Measurements from ENCODE around the gene HARBI1. TPM values are rescaled to one million over a fixed set of nuclear protein-coding genes. Genes with fewer than 3 reads are reported as not detected.

Gene HARBI1
- total RNA-seq, 1 experiment from 2014 or later: 4.0 TPM

- Histone ChIP-seq H3K79me2 (ENCODE audit: low read length) (peaks cover 16% of the 10 kb centered on the region; the same call in 1 of the 2 replicates), H3K4me3 (ENCODE audit: low read length) (no peak overlapping the region)
Observed at GRCh38 chr11:46631676-46632075, 14.6 kb upstream of the HARBI1 start.

GRCh38 chr11:46630237-46630636 lies 13.2 kb upstream of the HARBI1 start:
- no peak overlapping the region for H3K27ac ChIP-seq (ENCODE audit: low read length)
- H2AFZ ChIP-seq (ENCODE audit: low read length): no peak overlapping the region
- H3K9ac ChIP-seq (ENCODE audit: low read length): no peak overlapping the region
- H3K27me3 ChIP-seq (ENCODE audit: low read length): no peaks in the 10 kb centered on the region
- H3K9me3 ChIP-seq (ENCODE audit: low read length): no peaks in the 10 kb centered on the region
- no peak overlapping the region for H3K4me3 ChIP-seq (ENCODE audit: low read length)
- H3K4me1 ChIP-seq (ENCODE audit: low read length): no peaks in the 10 kb centered on the region
- peaks cover 21% of the 10 kb centered on the region; the same call in 1 of the 2 replicates for H3K79me2 ChIP-seq (ENCODE audit: low read length)
- no peak for DNase-seq
- H4K20me1 ChIP-seq (ENCODE audit: insufficient read depth, low read depth, low read length): no peaks in the 10 kb centered on the region
- no peak overlapping the region for H3K4me2 ChIP-seq (ENCODE audit: low read depth, low read length, poor library complexity, severe bottlenecking)
- peaks cover 12% of the 10 kb centered on the region for H3K36me3 ChIP-seq (ENCODE audit: insufficient read depth, low read length)
- no peaks in the 10 kb centered on the region for H3K9me2 ChIP-seq (replicated peaks; ENCODE audit: insufficient read depth, low read length)

More at GRCh38 chr11:46631676-46632075, 14.6 kb upstream of the HARBI1 start:
- H3K27ac ChIP-seq (ENCODE audit: low read length): no peak overlapping the region
- no peak overlapping the region for H3K9ac ChIP-seq (ENCODE audit: low read length)
- no peaks in the 10 kb centered on the region for H3K9me2 ChIP-seq (replicated peaks; ENCODE audit: insufficient read depth, low read length)
- no peaks in the 10 kb centered on the region for H4K20me1 ChIP-seq (ENCODE audit: insufficient read depth, low read depth, low read length)
- no peak overlapping the region for H3K4me2 ChIP-seq (ENCODE audit: low read depth, low read length, poor library complexity, severe bottlenecking)
- no peak overlapping the region for H2AFZ ChIP-seq (ENCODE audit: low read length)
- no peaks in the 10 kb centered on the region for H3K27me3 ChIP-seq (ENCODE audit: low read length)
- DNase-seq: no peak
- no peaks in the 10 kb centered on the region for H3K9me3 ChIP-seq (ENCODE audit: low read length)
- H3K36me3 ChIP-seq (ENCODE audit: insufficient read depth, low read length): peaks cover 6% of the 10 kb centered on the region
- no peaks in the 10 kb centered on the region for H3K4me1 ChIP-seq (ENCODE audit: low read length)

GRCh38 chr11:46628961-46629360 lies 11.9 kb upstream of the HARBI1 start:
- Histone ChIP-seq H3K27me3 (ENCODE audit: low read length) (no peaks in the 10 kb centered on the region), H3K9me3 (ENCODE audit: low read length) (no peaks in the 10 kb centered on the region), H3K9me2 (replicated peaks; ENCODE audit: insufficient read depth, low read length) (no peaks in the 10 kb centered on the region), H3K79me2 (ENCODE audit: low read length) (peaks cover 29% of the 10 kb centered on the region), H3K36me3 (ENCODE audit: insufficient read depth, low read length) (peaks cover 13% of the 10 kb centered on the region), H3K27ac (ENCODE audit: low read length) (no peak overlapping the region), H2AFZ (ENCODE audit: low read length) (no peak overlapping the region), H3K4me1 (ENCODE audit: low read length) (no peaks in the 10 kb centered on the region), H3K4me3 (ENCODE audit: low read length) (no peak overlapping the region), H4K20me1 (ENCODE audit: insufficient read depth, low read depth, low read length) (no peaks in the 10 kb centered on the region), H3K9ac (ENCODE audit: low read length) (no peak overlapping the region), H3K4me2 (ENCODE audit: low read depth, low read length, poor library complexity, severe bottlenecking) (no peak overlapping the region)
- DNase-seq: no peak

- H3K79me2 ChIP-seq (ENCODE audit: low read length): peaks cover 49% of the 10 kb centered on the region
- no peak for DNase-seq
- H3K27me3 ChIP-seq (ENCODE audit: low read length): no peaks in the 10 kb centered on the region
- no peaks in the 10 kb centered on the region for H3K9me2 ChIP-seq (replicated peaks; ENCODE audit: insufficient read depth, low read length)
- no peak overlapping the region for H3K27ac ChIP-seq (ENCODE audit: low read length)
- no peaks in the 10 kb centered on the region for H3K9me3 ChIP-seq (ENCODE audit: low read length)
- H2AFZ ChIP-seq (ENCODE audit: low read length): no peak overlapping the region
- H3K4me2 ChIP-seq (ENCODE audit: low read depth, low read length, poor library complexity, severe bottlenecking): no peak overlapping the region
- no peaks in the 10 kb centered on the region for H4K20me1 ChIP-seq (ENCODE audit: insufficient read depth, low read depth, low read length)
- H3K9ac ChIP-seq (ENCODE audit: low read length): no peak overlapping the region
- no peaks in the 10 kb centered on the region for H3K4me1 ChIP-seq (ENCODE audit: low read length)
- H3K4me3 ChIP-seq (ENCODE audit: low read length): no peak overlapping the region
- H3K36me3 ChIP-seq (ENCODE audit: insufficient read depth, low read length): peaks cover 22% of the 10 kb centered on the region
Observed at GRCh38 chr11:46625406-46625805, 8.4 kb upstream of the HARBI1 start.

GRCh38 chr11:46618837-46619236 lies 1.8 kb upstream of the HARBI1 start:
- no peaks in the 10 kb centered on the region for H3K9me3 ChIP-seq (ENCODE audit: low read length)
- no peak overlapping the region for H2AFZ ChIP-seq (ENCODE audit: low read length)
- H3K27ac ChIP-seq (ENCODE audit: low read length): no peak overlapping the region
- peak overlapping the region; percentile 47 for H3K9ac ChIP-seq (ENCODE audit: low read length)
- H3K4me3 ChIP-seq (ENCODE audit: low read length): peak overlapping the region; percentile 99
- DNase-seq: peak; percentile 63
- H3K79me2 ChIP-seq (ENCODE audit: low read length): peaks cover 63% of the 10 kb centered on the region
- H3K36me3 ChIP-seq (ENCODE audit: insufficient read depth, low read length): peaks cover 10% of the 10 kb centered on the region; the same call in 1 of the 2 replicates
- H3K9me2 ChIP-seq (replicated peaks; ENCODE audit: insufficient read depth, low read length): no peaks in the 10 kb centered on the region
- no peaks in the 10 kb centered on the region for H4K20me1 ChIP-seq (ENCODE audit: insufficient read depth, low read depth, low read length)
- H3K4me1 ChIP-seq (ENCODE audit: low read length): peaks cover 26% of the 10 kb centered on the region
- peak overlapping the region; percentile 91 for H3K4me2 ChIP-seq (ENCODE audit: low read depth, low read length, poor library complexity, severe bottlenecking)
- no peaks in the 10 kb centered on the region for H3K27me3 ChIP-seq (ENCODE audit: low read length)

- no peaks in the 10 kb centered on the region for H3K9me2 ChIP-seq (replicated peaks; ENCODE audit: insufficient read depth, low read length)
- H4K20me1 ChIP-seq (ENCODE audit: insufficient read depth, low read depth, low read length): no peaks in the 10 kb centered on the region
- H3K36me3 ChIP-seq (ENCODE audit: insufficient read depth, low read length): peaks cover 10% of the 10 kb centered on the region; the same call in 1 of the 2 replicates
- no peaks in the 10 kb centered on the region for H3K9me3 ChIP-seq (ENCODE audit: low read length)
- H3K4me1 ChIP-seq (ENCODE audit: low read length): peaks cover 26% of the 10 kb centered on the region
- H3K79me2 ChIP-seq (ENCODE audit: low read length): peaks cover 60% of the 10 kb centered on the region
- no peaks in the 10 kb centered on the region for H3K27me3 ChIP-seq (ENCODE audit: low read length)
- peak overlapping the region; percentile 96 for H3K9ac ChIP-seq (ENCODE audit: low read length)
- peak overlapping the region; percentile 91 for H3K4me2 ChIP-seq (ENCODE audit: low read depth, low read length, poor library complexity, severe bottlenecking)
- peak overlapping the region; percentile 87 for H3K27ac ChIP-seq (ENCODE audit: low read length)
- peak overlapping the region; percentile 87; the same call in 1 of the 2 replicates for H2AFZ ChIP-seq (ENCODE audit: low read length)
- peak overlapping the region; percentile 99 for H3K4me3 ChIP-seq (ENCODE audit: low read length)
- no peak for DNase-seq
Observed at GRCh38 chr11:46617972-46618314, 916 bp upstream of the HARBI1 start.

GRCh38 chr11:46616551-46617133 lies 385 bp downstream of the HARBI1 start:
- no peaks in the 10 kb centered on the region for H3K9me3 ChIP-seq (ENCODE audit: low read length)
- peak overlapping the region; percentile 96 for H3K9ac ChIP-seq (ENCODE audit: low read length)
- H3K27ac ChIP-seq (ENCODE audit: low read length): peak overlapping the region; percentile 59; the same call in 1 of the 2 replicates
- H4K20me1 ChIP-seq (ENCODE audit: insufficient read depth, low read depth, low read length): no peaks in the 10 kb centered on the region
- H2AFZ ChIP-seq (ENCODE audit: low read length): peak overlapping the region; percentile 51; the same call in 1 of the 2 replicates
- no peaks in the 10 kb centered on the region for H3K27me3 ChIP-seq (ENCODE audit: low read length)
- peak; percentile 57 for DNase-seq
- H3K4me3 ChIP-seq (ENCODE audit: low read length): peak overlapping the region; percentile 99
- H3K36me3 ChIP-seq (ENCODE audit: insufficient read depth, low read length): peaks cover 4% of the 10 kb centered on the region; the same call in 1 of the 2 replicates
- H3K79me2 ChIP-seq (ENCODE audit: low read length): peaks cover 58% of the 10 kb centered on the region
- peaks cover 33% of the 10 kb centered on the region for H3K4me1 ChIP-seq (ENCODE audit: low read length)
- peak overlapping the region; percentile 91 for H3K4me2 ChIP-seq (ENCODE audit: low read depth, low read length, poor library complexity, severe bottlenecking)
- H3K9me2 ChIP-seq (replicated peaks; ENCODE audit: insufficient read depth, low read length): no peaks in the 10 kb centered on the region

GRCh38 chr11:46615756-46616155 lies 1.3 kb downstream of the HARBI1 start:
- no peak overlapping the region for H3K27ac ChIP-seq (ENCODE audit: low read length)
- H3K9me2 ChIP-seq (replicated peaks; ENCODE audit: insufficient read depth, low read length): no peaks in the 10 kb centered on the region
- peak overlapping the region; percentile 91 for H3K4me2 ChIP-seq (ENCODE audit: low read depth, low read length, poor library complexity, severe bottlenecking)
- no peak overlapping the region for H2AFZ ChIP-seq (ENCODE audit: low read length)
- H4K20me1 ChIP-seq (ENCODE audit: insufficient read depth, low read depth, low read length): no peaks in the 10 kb centered on the region
- peaks cover 33% of the 10 kb centered on the region for H3K4me1 ChIP-seq (ENCODE audit: low read length)
- peaks cover 50% of the 10 kb centered on the region for H3K79me2 ChIP-seq (ENCODE audit: low read length)
- no peak for DNase-seq
- H3K9ac ChIP-seq (ENCODE audit: low read length): no peak overlapping the region; the same call in 1 of the 2 replicates
- no peaks in the 10 kb centered on the region for H3K36me3 ChIP-seq (ENCODE audit: insufficient read depth, low read length)
- H3K27me3 ChIP-seq (ENCODE audit: low read length): no peaks in the 10 kb centered on the region
- H3K4me3 ChIP-seq (ENCODE audit: low read length): peak overlapping the region; percentile 99; the same call in 1 of the 2 replicates
- H3K9me3 ChIP-seq (ENCODE audit: low read length): no peaks in the 10 kb centered on the region

All from Karpas-422 (cell line).